GM10248 (cell line): ENCODE data around the gene CELF4.
"Not testable (repeated sequence)": the region's sequence is repeated elsewhere in the genome, so short reads cannot be mapped to it uniquely, and the experiment has no call there.

Experiments used
- CTCF ChIA-PET: fragments of 300-600 bp; sonication (Branson Sonifier 250); formaldehyde crosslinking; extraction: SDS; loops from one replicate; lab custom pipeline; 2021; ENCODE audit warnings: antibody characterized with exemption; lab: Yijun Ruan, JAX
- POLR2A ChIA-PET: fragments of 350-650 bp; sonication (Branson Sonifier 250); formaldehyde crosslinking; extraction: SDS; loops from one replicate; lab custom pipeline; 2020; ENCODE audit warnings: antibody characterized with exemption; lab: Yijun Ruan, JAX
- DNase-seq: peaks from one replicate; pipeline ENCODE4 v3.0.0; 2012; ENCODE audit errors: extremely low spot score
- TF ChIP-seq, protein P1 (sequence below): IDR thresholded peaks from 2 replicates; pipeline ENCODE4 v1.5.1; 2012; ENCODE audit warnings: mild to moderate bottlenecking, low read depth; ENCODE audit errors: extremely low read depth, missing control alignments, control extremely low read depth

The CELF4 gene

GRCh38 chr18:37467002-37467662 is 98.5 kb downstream of the CELF4 start:
- ChIA-PET CTCF (interaction anchor here (1.2 to 3.2 kb wide), 2 partner anchors 9 to 10 kb away, joined by 4 to 13 read pairs; no protein-coding TSS in a partner anchor), POLR2A (no interaction called here)
- no peak for DNase-seq
- TF ChIP-seq, protein P1, sequence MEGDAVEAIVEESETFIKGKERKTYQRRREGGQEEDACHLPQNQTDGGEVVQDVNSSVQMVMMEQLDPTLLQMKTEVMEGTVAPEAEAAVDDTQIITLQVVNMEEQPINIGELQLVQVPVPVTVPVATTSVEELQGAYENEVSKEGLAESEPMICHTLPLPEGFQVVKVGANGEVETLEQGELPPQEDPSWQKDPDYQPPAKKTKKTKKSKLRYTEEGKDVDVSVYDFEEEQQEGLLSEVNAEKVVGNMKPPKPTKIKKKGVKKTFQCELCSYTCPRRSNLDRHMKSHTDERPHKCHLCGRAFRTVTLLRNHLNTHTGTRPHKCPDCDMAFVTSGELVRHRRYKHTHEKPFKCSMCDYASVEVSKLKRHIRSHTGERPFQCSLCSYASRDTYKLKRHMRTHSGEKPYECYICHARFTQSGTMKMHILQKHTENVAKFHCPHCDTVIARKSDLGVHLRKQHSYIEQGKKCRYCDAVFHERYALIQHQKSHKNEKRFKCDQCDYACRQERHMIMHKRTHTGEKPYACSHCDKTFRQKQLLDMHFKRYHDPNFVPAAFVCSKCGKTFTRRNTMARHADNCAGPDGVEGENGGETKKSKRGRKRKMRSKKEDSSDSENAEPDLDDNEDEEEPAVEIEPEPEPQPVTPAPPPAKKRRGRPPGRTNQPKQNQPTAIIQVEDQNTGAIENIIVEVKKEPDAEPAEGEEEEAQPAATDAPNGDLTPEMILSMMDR, result no peak

DNA sequence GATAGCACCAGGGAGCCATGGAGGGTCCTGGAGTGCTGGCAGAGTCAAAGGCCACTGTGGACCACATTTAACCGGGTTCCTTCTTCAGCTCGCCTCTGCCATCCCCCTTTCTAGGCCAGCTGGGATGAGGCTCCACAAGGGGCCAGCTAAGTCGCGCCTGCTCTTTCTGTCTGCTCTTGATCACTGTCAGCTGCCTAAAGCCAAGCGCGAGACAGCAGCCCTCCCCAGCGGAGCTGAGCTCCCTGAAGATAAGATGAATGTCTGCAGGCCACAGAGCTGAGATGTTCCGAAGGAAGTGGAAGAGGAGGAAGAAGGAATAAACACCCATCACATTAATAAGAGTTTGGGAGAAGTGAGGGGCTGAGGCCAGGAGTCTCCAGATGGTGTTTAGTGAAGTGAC is 99.6 kb downstream of the CELF4 start:
- TF ChIP-seq, protein P1, result no peak
- CTCF ChIA-PET, result interaction anchor here (0.6 to 3.2 kb wide), 4 partner anchors 8 to 80 kb away, joined by 3 to 13 read pairs (median 3); no protein-coding TSS in a partner anchor
- POLR2A ChIA-PET, result no interaction called here
- no peak for DNase-seq

DNA sequence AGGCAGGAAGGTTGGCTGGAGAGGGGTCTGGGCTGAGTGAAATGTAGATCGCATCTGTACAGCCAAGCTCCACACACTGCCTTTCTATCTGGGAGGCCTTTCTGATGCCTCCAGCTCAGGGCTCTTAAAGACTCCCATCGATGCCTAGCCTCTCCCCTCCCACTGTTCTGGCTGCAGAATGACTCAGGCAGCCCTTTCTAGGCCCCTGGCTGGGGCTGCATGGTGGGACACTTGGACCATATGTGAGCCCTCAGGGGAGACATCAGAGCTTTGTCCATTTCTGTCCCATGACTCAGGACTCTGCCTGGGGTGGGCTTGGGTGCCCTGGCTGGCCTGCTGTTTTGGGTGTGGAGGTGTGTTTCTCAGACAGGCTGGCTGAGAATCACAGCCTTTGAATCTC is 101.3 kb downstream of the CELF4 start:
- POLR2A ChIA-PET, result no interaction called here
- CTCF ChIA-PET, result interaction anchor here (1.2 kb wide), 1 partner anchor 20 kb away, joined by 3 read pairs; no protein-coding TSS in a partner anchor
- no peak for DNase-seq
- TF ChIP-seq, protein P1, result no peak

- DNase-seq, CTCF ChIA-PET: not testable (repeated sequence)
Observed at GRCh38 chr18:37461329-37461728, 104.3 kb downstream of the CELF4 start.

DNA sequence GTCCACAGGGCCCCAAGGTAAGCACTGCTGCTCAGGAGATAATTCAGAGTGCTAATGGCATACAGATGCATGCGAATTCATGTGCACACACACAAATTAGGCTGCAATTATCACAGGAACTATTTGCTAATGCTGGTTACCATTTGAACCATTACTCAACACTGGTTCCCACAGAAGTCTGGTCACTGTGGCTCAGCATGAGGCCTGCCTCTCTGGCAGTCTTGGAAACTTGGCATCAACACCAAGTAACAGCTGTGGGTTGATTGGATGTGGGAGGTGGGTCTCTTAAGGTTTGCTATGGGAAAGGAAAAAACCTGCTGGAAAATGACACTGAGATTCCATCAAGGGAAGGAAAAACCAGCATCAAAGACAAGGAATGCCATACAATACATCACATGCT is 105.0 kb downstream of the CELF4 start:
- no peak for DNase-seq
- TF ChIP-seq, protein P1, result no peak
- ChIA-PET POLR2A (no interaction called here), CTCF (no interaction called here)

More at GRCh38 chr18:37461329-37461728, 104.3 kb downstream of the CELF4 start:
- POLR2A ChIA-PET, result not testable (repeated sequence)

DNA sequence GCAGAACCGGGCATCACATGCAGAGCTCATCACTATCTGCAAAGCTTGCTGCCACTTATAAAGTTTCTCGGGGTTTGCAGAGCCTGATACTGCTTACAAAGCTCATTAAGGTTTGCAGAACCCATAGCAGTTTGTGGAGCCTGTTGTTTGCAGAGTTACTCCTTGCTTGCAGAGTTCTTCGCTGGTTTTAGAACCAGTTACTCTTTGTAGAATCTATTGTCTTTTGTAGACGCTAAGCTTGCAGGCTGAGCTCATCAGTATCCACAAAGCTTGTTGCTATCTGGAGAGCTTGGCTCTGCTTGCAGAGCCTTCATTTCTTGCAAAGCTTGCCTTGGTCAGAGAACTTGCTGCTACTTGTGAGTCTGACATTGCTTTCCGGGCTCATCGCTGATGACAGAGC is 106.9 kb downstream of the CELF4 start:
- DNase-seq, result no peak

More for the DNA sequence above, 106.9 kb downstream of the CELF4 start:
- TF ChIP-seq, protein P1, result no peak
- ChIA-PET CTCF (interaction anchor here (1.1 to 2.7 kb wide), 3 partner anchors 9 to 240 kb away, joined by 3 to 13 read pairs (median 3); no protein-coding TSS in a partner anchor), POLR2A (no interaction called here)
